A549 (cell line): ENCODE results near the gene HOXB7. TPM values are rescaled to one million over a fixed set of nuclear protein-coding genes. Genes with fewer than 3 reads are reported as not detected.

Experiments
- ATAC-seq, 2 experiments: fragments of 200-7000 bp in 1 of 2; fragments of >200 bp in 1 of 2; cut with Nextera tagmentation in 1 of 2; cut with Tn5 transposase in 1 of 2; 3 replicates each; pipeline versions ENCODE4 v1.8.0 to v1.9.1; 2018 to 2020; ENCODE audit warnings: mild to moderate bottlenecking in 1 of 2, moderate library complexity in 1 of 2
- CTCF ChIA-PET: fragments of 300-600 bp; sonication (Branson Sonifier 250); formaldehyde crosslinking; extraction: SDS; loops from one replicate; lab custom pipeline; 2021; ENCODE audit warnings: antibody characterized with exemption, inconsistent platforms; lab: Yijun Ruan, JAX
- POLR2A ChIA-PET: fragments of 350-600 bp; formaldehyde crosslinking; extraction: SDS; loops from one replicate; lab custom pipeline; 2021; ENCODE audit warnings: antibody characterized with exemption, inconsistent platforms; lab: Yijun Ruan, JAX
- DNase-seq, 2 experiments: peaks; one replicate each; pipeline versions ENCODE4 v3.0.0 to v3.0.0-alpha.2; 2011 to 2016; ENCODE audit warnings: low read depth in 1 of 2, low spot score in 1 of 2
- FAIRE-seq: peaks from 2 replicates; lab custom pipeline; 2011; peaks lifted over from hg19 to GRCh38; lab: Jason Lieb, UNC
- H3K27ac ChIP-seq, 2 experiments: fragments of >200 bp; sonication (Bioruptor Twin); formaldehyde crosslinking; 3 replicates each; pipeline ENCODE4 v1.5.1; 2016 to 2017
- H3K4me1 ChIP-seq: fragments of >200 bp; sonication (Bioruptor Twin); formaldehyde crosslinking; 3 replicates; pipeline ENCODE4 v1.6.1; 2016
- H3K4me2 ChIP-seq: fragments of >200 bp; sonication (Bioruptor Twin); formaldehyde crosslinking; 3 replicates; pipeline ENCODE4 v1.6.1; 2016
- H3K4me3 ChIP-seq: fragments of >200 bp; sonication (Bioruptor Twin); formaldehyde crosslinking; 3 replicates; pipeline ENCODE4 v1.5.1; 2016
- H3K9me3 ChIP-seq: fragments of >200 bp; sonication (Bioruptor Twin); formaldehyde crosslinking; 3 replicates; pipeline ENCODE4 v1.6.1; 2016
- CBX8 ChIP-seq: fragments of 200-600 bp; sonication (generic); IDR thresholded peaks from 2 replicates; pipeline ENCODE4 v1.6.1; 2016
- CEBPB ChIP-seq, 2 experiments: fragments of >200 bp in 1 of 2; sonication (Bioruptor Twin) in 1 of 2; formaldehyde crosslinking in 1 of 2; IDR thresholded peaks; 2 replicates each; pipeline ENCODE4 v1.6.1; 2012 to 2016
- FOXS1 ChIP-seq: fragments of 250-450 bp; sonication (Bioruptor Pico); IDR thresholded peaks from 2 replicates; pipeline ENCODE4 v1.5.0; 2020; ENCODE audit warnings: mild to moderate bottlenecking, moderate library complexity
- GATA3 ChIP-seq: IDR thresholded peaks from 2 replicates; pipeline ENCODE4 v1.6.1; 2012; ENCODE audit warnings: borderline replicate concordance
- HEYL ChIP-seq: fragments of 250-450 bp; sonication (Bioruptor Pico); IDR thresholded peaks from 2 replicates; pipeline ENCODE4 v1.8.0; 2021; ENCODE audit warnings: mild to moderate bottlenecking, moderate library complexity
- HOXA7 ChIP-seq: fragments of 250-450 bp; sonication (Bioruptor Pico); IDR thresholded peaks from 2 replicates; pipeline ENCODE4 v1.5.0; 2020; ENCODE audit warnings: mild to moderate bottlenecking, moderate library complexity
- HOXB13 ChIP-seq: fragments of 250-450 bp; sonication (Bioruptor Pico); IDR thresholded peaks from 2 replicates; pipeline ENCODE4 v1.5.0; 2020; ENCODE audit warnings: low read depth, mild to moderate bottlenecking, moderate library complexity
- JUN ChIP-seq, 2 experiments: fragments of >200 bp; sonication (Bioruptor Twin); formaldehyde crosslinking; IDR thresholded peaks; 2 replicates in 1 of 2; 3 replicates in 1 of 2; pipeline ENCODE4 v1.6.1; 2016 to 2017
- JUNB ChIP-seq: fragments of >200 bp; sonication (Bioruptor Twin); formaldehyde crosslinking; IDR thresholded peaks from 2 replicates; pipeline ENCODE4 v1.6.1; 2016
- KDM1A ChIP-seq: fragments of 200-600 bp; sonication (generic); IDR thresholded peaks from 2 replicates; pipeline ENCODE4 v1.6.1; 2016; ENCODE audit warnings: low read depth, mild to moderate bottlenecking
- KDM5A ChIP-seq: fragments of 200-600 bp; sonication (generic); IDR thresholded peaks from 2 replicates; pipeline ENCODE4 v1.6.1; 2016; ENCODE audit warnings: antibody characterized with exemption, mild to moderate bottlenecking
- MAFK ChIP-seq: fragments of 450-650 bp; IDR thresholded peaks from 2 replicates; pipeline ENCODE4 v1.6.1; 2014; ENCODE audit not compliant: partially characterized antibody
- MYC ChIP-seq: IDR thresholded peaks from 2 replicates; pipeline ENCODE4 v1.6.1; 2012; ENCODE audit warnings: mild to moderate bottlenecking, inconsistent platforms, low read length, improper control_type of control experiment, borderline replicate concordance
- POLR2A ChIP-seq: IDR thresholded peaks from 2 replicates; pipeline ENCODE4 v1.6.1; 2012; ENCODE audit warnings: mild to moderate bottlenecking, low read length
- RAD21 ChIP-seq, 2 experiments: fragments of >200 bp in 1 of 2; sonication (Bioruptor Twin) in 1 of 2; formaldehyde crosslinking in 1 of 2; IDR thresholded peaks in 1 of 2; conservative IDR thresholded peaks in 1 of 2; 2 replicates in 1 of 2; 3 replicates in 1 of 2; pipeline ENCODE4 v1.6.1; 2012 to 2018; ENCODE audit warnings: inconsistent platforms in 1 of 2
- RCOR1 ChIP-seq: fragments of 150-350 bp; IDR thresholded peaks from 2 replicates; pipeline ENCODE4 v1.6.1; 2014; ENCODE audit warnings: antibody characterized with exemption, low read length, low read depth
- RNF2 ChIP-seq: fragments of 200-600 bp; sonication (generic); IDR thresholded peaks from 2 replicates; pipeline ENCODE4 v1.6.1; 2016; ENCODE audit warnings: low read depth, mild to moderate bottlenecking, antibody characterized with exemption, moderate library complexity, borderline replicate concordance
- SMC3 ChIP-seq: fragments of >200 bp; sonication (Bioruptor Twin); formaldehyde crosslinking; IDR thresholded peaks from 3 replicates; pipeline ENCODE4 v1.6.1; 2018; ENCODE audit warnings: inconsistent platforms
- ZNF302 ChIP-seq: fragments of 250-450 bp; sonication (Bioruptor Pico); IDR thresholded peaks from 2 replicates; pipeline ENCODE4 v1.9.0; 2021; ENCODE audit warnings: inconsistent platforms, mild to moderate bottlenecking, moderate library complexity
- WGBS: methylation state at CpG from one replicate; pipeline ENCODE4 v1.1.6; 2017; ENCODE audit errors: missing lambda C conversion rate; 5-methylcytosine and 5-hydroxymethylcytosine counted together
- polyA plus RNA-seq, 4 experiments: library from polyadenylated mRNA; depleted of rRNA in 3 of 4; stranded (reverse); fragments of >200 nt; fragmentation: RNase III in 1 of 4; extraction: RNeasy Plus Mini Kit Qiagen cat#74134 plus additional on column Dnase treatment in 1 of 4; gene quantifications; 2 replicates in 3 of 4; 3 replicates in 1 of 4; pipeline ENCODE4 v1.2.3, GENCODE V29; 2011 to 2017
- TF ChIP-seq, protein P1 (sequence below): IDR thresholded peaks from 2 replicates; pipeline ENCODE4 v1.6.1; 2012
- TF ChIP-seq, protein P2 (sequence below): fragments of 200-600 bp; sonication (generic); IDR thresholded peaks from 2 replicates; pipeline ENCODE4 v1.6.1; 2016; ENCODE audit warnings: antibody characterized with exemption, mild to moderate bottlenecking, moderate library complexity

The HOXB7 gene
- polyA plus RNA-seq, 2 of the 4 experiments (the other 2 are of a cell fraction) = 22.3 to 32.3 TPM

DNA sequence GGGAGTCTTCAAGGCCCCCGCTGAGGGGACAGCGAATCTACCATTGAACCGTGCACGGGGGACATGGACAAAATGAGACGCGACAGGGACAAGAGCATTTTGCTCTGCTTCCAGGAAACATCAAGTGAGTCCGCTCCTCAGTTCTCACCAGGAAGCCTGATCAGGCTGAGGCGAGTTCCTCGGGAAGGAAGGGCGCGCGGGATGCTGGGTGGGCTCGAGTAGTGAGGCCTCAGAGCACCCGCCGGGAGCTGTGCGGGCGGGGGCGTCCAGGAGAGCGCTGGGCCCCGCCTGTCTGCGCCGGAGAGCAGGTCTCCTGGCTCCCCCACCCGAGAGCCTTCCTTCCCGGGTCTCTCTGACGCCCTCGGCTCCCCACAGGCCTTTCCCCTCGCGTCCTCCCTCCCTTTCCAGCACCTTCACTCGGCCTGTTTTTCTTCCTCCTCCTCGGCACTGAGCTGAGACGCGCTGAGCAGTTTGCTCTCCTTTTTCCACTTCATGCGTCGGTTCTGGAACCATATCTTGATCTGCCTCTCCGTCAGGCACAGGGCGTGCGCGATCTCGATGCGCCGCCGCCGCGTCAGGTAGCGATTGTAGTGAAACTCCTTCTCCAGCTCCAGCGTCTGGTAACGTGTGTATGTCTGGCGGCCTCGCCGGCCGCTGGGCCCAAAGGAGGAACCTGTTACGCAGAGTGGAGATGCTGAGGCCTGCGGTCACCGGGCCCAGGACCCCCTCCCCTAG, 14.7 kb downstream of the HOXB7 start:
- Histone ChIP-seq H3K4me3 (no peak overlapping the region), H3K4me1 (peaks cover 24% of the 10 kb centered on the region), H3K9me3 (no peaks in the 10 kb centered on the region), H3K4me2 (no peak overlapping the region), H3K27ac (no peak overlapping the region)
- ATAC-seq (no peak), DNase-seq (no peak), FAIRE-seq (no peak)
- TF ChIP-seq CBX8 (no peak), SMC3 (no peak), GATA3 (no peak), ZNF302 (CRISPR knock-in tag) (no peak), MAFK (no peak), KDM5A (no peak), RNF2 (no peak), HOXB13 (no peak), CEBPB (IDR thresholded peaks at IDR 0.05) (no peak), MYC (no peak), JUNB (no peak), HEYL (CRISPR knock-in tag) (no peak), JUN (IDR thresholded peaks at IDR 0.05) (no peak), RAD21 (conservative IDR thresholded peaks at IDR 0.05 in 1 of 2, IDR thresholded peaks at IDR 0.05 in 1 of 2) (no peak)
- TF ChIP-seq, protein P1, sequence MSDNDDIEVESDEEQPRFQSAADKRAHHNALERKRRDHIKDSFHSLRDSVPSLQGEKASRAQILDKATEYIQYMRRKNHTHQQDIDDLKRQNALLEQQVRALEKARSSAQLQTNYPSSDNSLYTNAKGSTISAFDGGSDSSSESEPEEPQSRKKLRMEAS = no peak
- WGBS = 93% methylated on average over 51 of the region's 54 CpGs
- CTCF ChIA-PET = interaction anchor here (0.7 to 2.9 kb wide), 6 partner anchors 41 to 303 kb away, joined by 3 to 19 read pairs (median 5); no protein-coding TSS in a partner anchor
- POLR2A ChIA-PET = interaction anchor here (1.4 kb wide), 1 partner anchor 8 kb away, joined by 3 read pairs; no protein-coding TSS in a partner anchor

DNA sequence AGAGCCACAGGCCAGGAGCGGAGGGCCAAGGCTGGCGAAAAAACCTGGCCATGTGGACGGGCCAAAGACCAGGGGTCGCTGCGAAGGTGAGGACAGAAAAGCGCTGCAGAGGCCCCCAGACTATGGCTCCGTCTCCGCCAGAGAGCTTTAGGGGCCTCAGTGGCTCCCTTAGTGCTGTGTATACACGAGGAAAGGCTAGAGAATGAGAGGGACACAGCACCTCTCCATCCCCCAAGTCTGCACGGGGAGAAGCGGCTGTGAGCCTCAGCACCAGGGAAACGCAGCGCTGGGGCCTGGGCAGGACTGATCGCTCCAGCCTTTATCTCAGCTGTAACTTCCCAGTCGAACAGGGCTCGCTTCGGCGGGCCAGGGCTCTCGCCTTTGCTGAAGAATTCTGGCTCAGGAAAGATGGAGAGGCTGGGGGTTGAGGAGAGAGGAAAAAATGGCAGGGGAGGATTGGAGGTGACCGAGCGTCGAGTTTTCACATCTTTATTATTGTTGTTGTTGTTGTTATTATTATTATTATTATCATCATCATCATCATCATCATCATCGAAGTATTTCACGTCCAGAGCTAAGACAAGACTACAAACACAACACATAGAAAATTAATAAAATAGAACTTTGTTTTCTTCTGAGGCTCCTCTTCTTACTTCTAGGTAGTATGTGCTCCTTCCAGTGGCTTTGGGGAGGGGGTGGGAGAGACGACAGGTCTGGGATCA, 15.4 kb downstream of the HOXB7 start:
- H3K4me2 ChIP-seq = no peak overlapping the region
- ChIA-PET POLR2A (interaction anchor here (1.4 kb wide), 1 partner anchor 9 kb away, joined by 3 read pairs; no protein-coding TSS in a partner anchor), CTCF (interaction anchor here (0.7 to 5.9 kb wide), 13 partner anchors 13 to 569 kb away, joined by 3 to 64 read pairs (median 7); no protein-coding TSS in a partner anchor)
- 89% methylated on average over 25 of the region's 25 CpGs for WGBS
- no peak for DNase-seq
- H3K27ac ChIP-seq = no peak overlapping the region
- no peak overlapping the region for H3K4me3 ChIP-seq
- no peak for FAIRE-seq
- no peak for TF ChIP-seq JUN (IDR thresholded peaks at IDR 0.05)
- no peak for TF ChIP-seq HOXB13
- TF ChIP-seq RCOR1 = no peak
- TF ChIP-seq, protein P1 = no peak
- no peak for TF ChIP-seq MYC
- TF ChIP-seq HOXA7 = no peak
- TF ChIP-seq, protein P2, sequence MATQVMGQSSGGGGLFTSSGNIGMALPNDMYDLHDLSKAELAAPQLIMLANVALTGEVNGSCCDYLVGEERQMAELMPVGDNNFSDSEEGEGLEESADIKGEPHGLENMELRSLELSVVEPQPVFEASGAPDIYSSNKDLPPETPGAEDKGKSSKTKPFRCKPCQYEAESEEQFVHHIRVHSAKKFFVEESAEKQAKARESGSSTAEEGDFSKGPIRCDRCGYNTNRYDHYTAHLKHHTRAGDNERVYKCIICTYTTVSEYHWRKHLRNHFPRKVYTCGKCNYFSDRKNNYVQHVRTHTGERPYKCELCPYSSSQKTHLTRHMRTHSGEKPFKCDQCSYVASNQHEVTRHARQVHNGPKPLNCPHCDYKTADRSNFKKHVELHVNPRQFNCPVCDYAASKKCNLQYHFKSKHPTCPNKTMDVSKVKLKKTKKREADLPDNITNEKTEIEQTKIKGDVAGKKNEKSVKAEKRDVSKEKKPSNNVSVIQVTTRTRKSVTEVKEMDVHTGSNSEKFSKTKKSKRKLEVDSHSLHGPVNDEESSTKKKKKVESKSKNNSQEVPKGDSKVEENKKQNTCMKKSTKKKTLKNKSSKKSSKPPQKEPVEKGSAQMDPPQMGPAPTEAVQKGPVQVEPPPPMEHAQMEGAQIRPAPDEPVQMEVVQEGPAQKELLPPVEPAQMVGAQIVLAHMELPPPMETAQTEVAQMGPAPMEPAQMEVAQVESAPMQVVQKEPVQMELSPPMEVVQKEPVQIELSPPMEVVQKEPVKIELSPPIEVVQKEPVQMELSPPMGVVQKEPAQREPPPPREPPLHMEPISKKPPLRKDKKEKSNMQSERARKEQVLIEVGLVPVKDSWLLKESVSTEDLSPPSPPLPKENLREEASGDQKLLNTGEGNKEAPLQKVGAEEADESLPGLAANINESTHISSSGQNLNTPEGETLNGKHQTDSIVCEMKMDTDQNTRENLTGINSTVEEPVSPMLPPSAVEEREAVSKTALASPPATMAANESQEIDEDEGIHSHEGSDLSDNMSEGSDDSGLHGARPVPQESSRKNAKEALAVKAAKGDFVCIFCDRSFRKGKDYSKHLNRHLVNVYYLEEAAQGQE = no peak
- no peak for TF ChIP-seq KDM1A
- no peak for TF ChIP-seq FOXS1
- TF ChIP-seq POLR2A = no peak
- H3K4me1 ChIP-seq = peaks cover 17% of the 10 kb centered on the region
- H3K9me3 ChIP-seq = no peaks in the 10 kb centered on the region
- ATAC-seq = no peak
